ENCODE results near the gene RAB7B.

The RAB7B gene

GRCh38 chr1:205948886-205949285, 54.3 kb downstream of the RAB7B start:
- Histone ChIP-seq H3F3A (ENCODE audit: insufficient read depth) (no peaks in the 10 kb centered on the region), H3K36me3 (ENCODE audit: low read length) (no peaks in the 10 kb centered on the region), H3K9me3 (ENCODE audit: insufficient read depth, low read length) (no peaks in the 10 kb centered on the region), H3K4me3 (ENCODE audit: insufficient read depth, low read length, poor library complexity, severe bottlenecking) (no peak overlapping the region), H3K27ac (ENCODE audit: low read depth, low read length) (no peak overlapping the region), H2AFZ (ENCODE audit: low read depth, low read length, severe bottlenecking) (no peak overlapping the region), H3K79me2 (ENCODE audit: insufficient read depth, low read length) (no peaks in the 10 kb centered on the region), H3K9me2 (replicated peaks; ENCODE audit: insufficient read depth, low read length) (no peaks in the 10 kb centered on the region), H3K9ac (ENCODE audit: low read length) (no peak overlapping the region), H3K27me3 (ENCODE audit: low read length) (no peaks in the 10 kb centered on the region), H4K20me1 (ENCODE audit: low read depth, low read length) (no peaks in the 10 kb centered on the region), H3K4me2 (ENCODE audit: low read depth, low read length, poor library complexity, severe bottlenecking) (no peak overlapping the region)
- no peak for TF ChIP-seq CTCF (IDR thresholded peaks at IDR 0.05; ENCODE audit: insufficient read depth, low read length, poor library complexity, severe bottlenecking)
- TF ChIP-seq EZH2phosphoT487 (conservative IDR thresholded peaks at IDR 0.05; ENCODE audit: low read length): no peak

DNA sequence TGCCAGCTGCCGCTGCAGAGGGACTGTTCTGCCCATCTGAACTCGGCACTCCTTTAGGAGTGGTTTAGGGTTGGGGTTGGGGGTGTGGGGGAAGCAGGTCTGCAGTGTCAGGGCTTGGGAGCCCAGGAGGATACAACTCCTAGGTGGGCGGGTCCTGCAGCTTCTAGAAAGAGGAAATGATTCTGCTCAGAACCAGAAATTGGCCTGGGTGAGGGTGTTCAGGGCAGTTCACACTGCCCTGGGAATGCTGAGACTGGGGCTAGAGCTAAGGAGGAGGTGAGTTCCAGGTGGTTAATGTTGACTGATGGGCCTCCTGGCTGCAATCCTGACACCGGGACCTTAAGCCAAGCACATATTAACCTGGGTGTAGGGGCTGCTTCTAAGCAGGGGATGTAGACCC, 55.2 kb downstream of the RAB7B start:
- no peaks in the 10 kb centered on the region for H3F3A ChIP-seq (ENCODE audit: insufficient read depth)
- H3K9me3 ChIP-seq (ENCODE audit: insufficient read depth, low read length): no peaks in the 10 kb centered on the region
- no peak overlapping the region for H2AFZ ChIP-seq (ENCODE audit: low read depth, low read length, severe bottlenecking)
- no peak overlapping the region for H3K27ac ChIP-seq (ENCODE audit: low read depth, low read length)
- no peak overlapping the region for H3K4me3 ChIP-seq (ENCODE audit: insufficient read depth, low read length, poor library complexity, severe bottlenecking)
- no peaks in the 10 kb centered on the region for H3K27me3 ChIP-seq (ENCODE audit: low read length)
- no peaks in the 10 kb centered on the region for H3K79me2 ChIP-seq (ENCODE audit: insufficient read depth, low read length)
- no peaks in the 10 kb centered on the region for H4K20me1 ChIP-seq (ENCODE audit: low read depth, low read length)
- no peaks in the 10 kb centered on the region for H3K36me3 ChIP-seq (ENCODE audit: low read length)
- no peak for TF ChIP-seq EZH2phosphoT487 (conservative IDR thresholded peaks at IDR 0.05; ENCODE audit: low read length)
- TF ChIP-seq CTCF (IDR thresholded peaks at IDR 0.05; ENCODE audit: insufficient read depth, low read length, poor library complexity, severe bottlenecking): no peak
- H3K9me2 ChIP-seq (replicated peaks; ENCODE audit: insufficient read depth, low read length): no peaks in the 10 kb centered on the region
- H3K9ac ChIP-seq (ENCODE audit: low read length): no peak overlapping the region
- H3K4me2 ChIP-seq (ENCODE audit: low read depth, low read length, poor library complexity, severe bottlenecking): no peak overlapping the region

- H3K4me2 ChIP-seq (ENCODE audit: low read depth, low read length, poor library complexity, severe bottlenecking): no peak overlapping the region
- H3K36me3 ChIP-seq (ENCODE audit: low read length): no peaks in the 10 kb centered on the region
- H3K27me3 ChIP-seq (ENCODE audit: low read length): no peaks in the 10 kb centered on the region
- H3F3A ChIP-seq (ENCODE audit: insufficient read depth): no peaks in the 10 kb centered on the region
- no peak overlapping the region for H2AFZ ChIP-seq (ENCODE audit: low read depth, low read length, severe bottlenecking)
- H3K9ac ChIP-seq (ENCODE audit: low read length): no peak overlapping the region
- H4K20me1 ChIP-seq (ENCODE audit: low read depth, low read length): no peaks in the 10 kb centered on the region
- no peak overlapping the region for H3K4me3 ChIP-seq (ENCODE audit: insufficient read depth, low read length, poor library complexity, severe bottlenecking)
- no peaks in the 10 kb centered on the region for H3K9me2 ChIP-seq (replicated peaks; ENCODE audit: insufficient read depth, low read length)
- no peak overlapping the region for H3K27ac ChIP-seq (ENCODE audit: low read depth, low read length)
- no peak for TF ChIP-seq EZH2phosphoT487 (conservative IDR thresholded peaks at IDR 0.05; ENCODE audit: low read length)
- TF ChIP-seq CTCF (IDR thresholded peaks at IDR 0.05; ENCODE audit: insufficient read depth, low read length, poor library complexity, severe bottlenecking): no peak
- no peaks in the 10 kb centered on the region for H3K9me3 ChIP-seq (ENCODE audit: insufficient read depth, low read length)
- no peaks in the 10 kb centered on the region for H3K79me2 ChIP-seq (ENCODE audit: insufficient read depth, low read length)
Observed at GRCh38 chr1:205947024-205947423, 56.2 kb downstream of the RAB7B start.

- H3K4me3 ChIP-seq (ENCODE audit: insufficient read depth, low read length, poor library complexity, severe bottlenecking): no peak overlapping the region
- no peaks in the 10 kb centered on the region for H3K27me3 ChIP-seq (ENCODE audit: low read length)
- H2AFZ ChIP-seq (ENCODE audit: low read depth, low read length, severe bottlenecking): no peak overlapping the region
- H4K20me1 ChIP-seq (ENCODE audit: low read depth, low read length): no peaks in the 10 kb centered on the region
- no peaks in the 10 kb centered on the region for H3K36me3 ChIP-seq (ENCODE audit: low read length)
- H3F3A ChIP-seq (ENCODE audit: insufficient read depth): no peaks in the 10 kb centered on the region
- H3K9ac ChIP-seq (ENCODE audit: low read length): no peak overlapping the region
- no peak overlapping the region for H3K4me2 ChIP-seq (ENCODE audit: low read depth, low read length, poor library complexity, severe bottlenecking)
- TF ChIP-seq CTCF (IDR thresholded peaks at IDR 0.05; ENCODE audit: insufficient read depth, low read length, poor library complexity, severe bottlenecking) (no peak), EZH2phosphoT487 (conservative IDR thresholded peaks at IDR 0.05; ENCODE audit: low read length) (no peak)
- H3K9me3 ChIP-seq (ENCODE audit: insufficient read depth, low read length): no peaks in the 10 kb centered on the region
- H3K9me2 ChIP-seq (replicated peaks; ENCODE audit: insufficient read depth, low read length): no peaks in the 10 kb centered on the region
- H3K27ac ChIP-seq (ENCODE audit: low read depth, low read length): no peak overlapping the region
- no peaks in the 10 kb centered on the region for H3K79me2 ChIP-seq (ENCODE audit: insufficient read depth, low read length)
Observed at GRCh38 chr1:205945069-205945468, 58.1 kb downstream of the RAB7B start.
